HG02840 (cell line): Measurements from ENCODE around the gene SRD5A1.

ENCODE experiments used
- ATAC-seq: cut with Tn5 transposase; IDR thresholded peaks from one replicate; pipeline ENCODE4 v1.9.1; 2021; ENCODE audit warnings: mild to moderate bottlenecking, moderate library complexity, moderate number of reproducible peaks; ENCODE audit not compliant: unreplicated experiment, low FRiP score

The SRD5A1 gene

GRCh38 chr5:6632888-6633468, at the start of gene SRD5A1, which contains the start of gene NSUN2:
SRD5A1 (plus strand) TSS chr5:6633440; CDS start chr5:6633577, 137 bp downstream.
NSUN2 (minus strand) TSS chr5:6633044; CDS start chr5:6632979, 65 bp downstream.
- peak; percentile 91 for ATAC-seq

- no peak for ATAC-seq
Observed at GRCh38 chr5:6584101-6584645, 49.1 kb upstream of the SRD5A1 start.

- ATAC-seq = no peak
Observed at GRCh38 chr5:6584727-6585126, 48.5 kb upstream of the SRD5A1 start.

- ATAC-seq = no peak
Observed at GRCh38 chr5:6585168-6585567, 48.1 kb upstream of the SRD5A1 start.

- ATAC-seq = no peak
Observed at GRCh38 chr5:6585939-6586646, 47.1 kb upstream of the SRD5A1 start.

- no peak for ATAC-seq
Observed at GRCh38 chr5:6586647-6587042, 46.6 kb upstream of the SRD5A1 start.

- ATAC-seq = no peak
Observed at GRCh38 chr5:6587171-6587570, 46.1 kb upstream of the SRD5A1 start.

- ATAC-seq = no peak
Observed at GRCh38 chr5:6590581-6590980, 42.7 kb upstream of the SRD5A1 start.

GRCh38 chr5:6591671-6592288, 41.5 kb upstream of the SRD5A1 start:
- no peak for ATAC-seq

GRCh38 chr5:6592601-6593000, 40.6 kb upstream of the SRD5A1 start:
- no peak for ATAC-seq

- ATAC-seq = no peak
Observed at GRCh38 chr5:6593148-6594016, 39.9 kb upstream of the SRD5A1 start.

GRCh38 chr5:6594066-6594465, 39.2 kb upstream of the SRD5A1 start:
- no peak for ATAC-seq

- no peak for ATAC-seq
Observed at GRCh38 chr5:6595405-6595804, 37.8 kb upstream of the SRD5A1 start.

- no peak for ATAC-seq
Observed at GRCh38 chr5:6596388-6596787, 36.9 kb upstream of the SRD5A1 start.

GRCh38 chr5:6597557-6597956, 35.7 kb upstream of the SRD5A1 start:
- ATAC-seq = no peak

GRCh38 chr5:6598351-6598900, 34.8 kb upstream of the SRD5A1 start:
- no peak for ATAC-seq

GRCh38 chr5:6599739-6600138, 33.5 kb upstream of the SRD5A1 start:
- ATAC-seq = no peak

- ATAC-seq = no peak
Observed at GRCh38 chr5:6601271-6601670, 32.0 kb upstream of the SRD5A1 start.

- ATAC-seq = no peak
Observed at GRCh38 chr5:6601816-6602215, 31.4 kb upstream of the SRD5A1 start.

GRCh38 chr5:6602441-6602840, 30.8 kb upstream of the SRD5A1 start:
- ATAC-seq = no peak
